Coronary artery (tissue), 2 donors: ENCODE data around the gene CXCL5.

ENCODE experiments used
- DNase-seq: peaks from one replicate; pipeline ENCODE4 v3.0.0-alpha.2; 2017; ENCODE audit warnings: low spot score
- H3K27ac ChIP-seq, 2 donors: fragments of 200-600 bp; sonication (generic); one replicate each; pipeline ENCODE4 v1.5.1; 2016 to 2019
- H3K4me3 ChIP-seq: fragments of 200-600 bp; sonication (generic); 2 replicates; pipeline ENCODE4 v1.5.1; 2016; ENCODE audit warnings: mild to moderate bottlenecking, moderate library complexity
- TF ChIP-seq, protein P1 (sequence below): fragments of 200-600 bp; sonication (generic); IDR thresholded peaks from one replicate; pipeline ENCODE4 v1.5.1; 2019; ENCODE audit warnings: antibody characterized with exemption

Gene CXCL5

GRCh38 chr4:73945674-73946449 is 52.6 kb downstream of the CXCL5 start:
- Histone ChIP-seq H3K4me3 (no peak overlapping the region), H3K27ac (no peak overlapping the region)
- TF ChIP-seq, protein P1, sequence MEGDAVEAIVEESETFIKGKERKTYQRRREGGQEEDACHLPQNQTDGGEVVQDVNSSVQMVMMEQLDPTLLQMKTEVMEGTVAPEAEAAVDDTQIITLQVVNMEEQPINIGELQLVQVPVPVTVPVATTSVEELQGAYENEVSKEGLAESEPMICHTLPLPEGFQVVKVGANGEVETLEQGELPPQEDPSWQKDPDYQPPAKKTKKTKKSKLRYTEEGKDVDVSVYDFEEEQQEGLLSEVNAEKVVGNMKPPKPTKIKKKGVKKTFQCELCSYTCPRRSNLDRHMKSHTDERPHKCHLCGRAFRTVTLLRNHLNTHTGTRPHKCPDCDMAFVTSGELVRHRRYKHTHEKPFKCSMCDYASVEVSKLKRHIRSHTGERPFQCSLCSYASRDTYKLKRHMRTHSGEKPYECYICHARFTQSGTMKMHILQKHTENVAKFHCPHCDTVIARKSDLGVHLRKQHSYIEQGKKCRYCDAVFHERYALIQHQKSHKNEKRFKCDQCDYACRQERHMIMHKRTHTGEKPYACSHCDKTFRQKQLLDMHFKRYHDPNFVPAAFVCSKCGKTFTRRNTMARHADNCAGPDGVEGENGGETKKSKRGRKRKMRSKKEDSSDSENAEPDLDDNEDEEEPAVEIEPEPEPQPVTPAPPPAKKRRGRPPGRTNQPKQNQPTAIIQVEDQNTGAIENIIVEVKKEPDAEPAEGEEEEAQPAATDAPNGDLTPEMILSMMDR: no peak
- DNase-seq: no peak
